HG03175 (cell line): ENCODE results near the gene DKC1.
A peak's percentile ranks its signal among the peaks of the same experiment; 100 is the strongest.

ENCODE experiments used
- ATAC-seq: cut with Tn5 transposase; IDR thresholded peaks from one replicate; pipeline ENCODE4 v1.9.1; 2021; ENCODE audit warnings: mild to moderate bottlenecking, moderate library complexity; ENCODE audit not compliant: unreplicated experiment

DKC1 gene

DNA sequence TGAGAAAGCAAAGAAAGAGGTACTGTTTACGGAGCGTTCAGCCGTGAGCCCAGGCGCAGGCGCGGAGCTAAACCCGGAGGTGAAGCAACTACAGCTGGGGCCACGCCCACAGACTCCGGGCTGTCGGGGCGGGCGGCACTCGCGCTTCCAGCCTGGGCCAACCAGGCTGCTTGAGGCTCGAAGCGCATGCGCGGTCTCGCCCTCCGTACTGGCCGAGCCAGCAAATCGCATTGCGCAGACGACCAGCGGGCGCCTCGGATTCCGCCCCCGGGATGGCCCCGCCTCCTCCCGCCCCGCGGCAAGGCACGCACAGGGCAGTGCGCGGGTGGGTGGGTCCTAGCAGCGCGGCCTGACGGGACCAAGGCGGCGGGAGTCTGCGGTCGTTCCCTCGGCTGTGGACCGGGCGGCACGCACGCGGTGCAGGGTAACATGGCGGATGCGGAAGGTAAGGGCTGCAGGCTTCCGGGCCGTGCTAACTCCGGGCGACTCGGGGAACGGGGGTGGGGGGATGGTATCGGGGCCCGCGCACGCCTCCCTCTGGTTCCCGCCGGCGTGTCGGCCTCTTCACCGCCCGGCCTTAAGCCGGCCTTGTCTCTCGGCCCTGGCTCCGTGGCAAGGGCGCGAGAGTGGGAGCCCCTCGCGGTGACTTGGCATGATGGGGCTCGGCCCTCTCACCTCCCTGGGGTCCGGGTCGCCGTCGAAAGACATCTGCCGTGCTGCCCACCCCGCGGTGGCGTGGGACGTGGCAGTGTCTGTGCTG, at the start of gene DKC1:
Gene DKC1, plus strand, starts transcription at position 328 of the 760 bp plus-strand sequence. Its CDS starts 102 bp downstream, at position 430.
- ATAC-seq = peak; percentile 85

DNA sequence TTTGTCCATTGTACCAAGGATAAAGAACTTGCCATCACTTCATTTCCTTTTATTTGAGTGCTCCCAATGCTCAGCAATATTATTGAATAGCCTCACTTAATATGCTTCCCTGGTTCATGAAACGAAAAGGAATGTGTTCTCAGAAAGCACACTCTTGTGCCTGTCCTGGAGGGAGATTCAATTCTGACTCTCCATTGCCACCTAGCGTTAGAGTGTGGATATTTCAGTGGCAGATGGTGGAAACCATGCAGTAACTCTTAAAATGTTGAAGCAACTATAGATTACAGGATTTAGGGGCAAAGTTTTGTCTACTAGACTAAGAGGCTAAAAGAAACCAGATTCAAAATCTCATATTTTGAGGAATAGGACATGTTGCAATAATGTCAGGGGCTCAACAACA, 47.7 kb upstream of the DKC1 start:
- ATAC-seq = peak; percentile 49

DNA sequence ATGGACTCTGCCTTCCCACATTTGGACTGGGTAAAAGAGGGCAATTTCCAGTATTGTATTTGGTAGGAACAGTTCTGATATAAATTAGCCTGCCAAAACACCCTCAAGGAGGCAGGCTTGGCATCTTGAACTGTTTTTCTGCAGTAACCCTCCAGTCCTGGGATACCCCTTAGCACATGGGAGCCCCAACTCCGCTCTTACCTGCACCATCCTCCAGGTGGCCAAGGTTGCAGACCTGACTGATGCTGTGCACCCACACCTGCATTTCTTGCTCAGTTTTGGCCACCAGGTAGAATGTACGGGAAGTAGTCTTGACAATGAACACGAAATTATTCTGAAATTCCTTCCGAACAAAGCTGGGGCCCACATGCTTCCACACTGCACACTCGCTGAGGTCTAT, 46.8 kb upstream of the DKC1 start:
- no peak for ATAC-seq

DNA sequence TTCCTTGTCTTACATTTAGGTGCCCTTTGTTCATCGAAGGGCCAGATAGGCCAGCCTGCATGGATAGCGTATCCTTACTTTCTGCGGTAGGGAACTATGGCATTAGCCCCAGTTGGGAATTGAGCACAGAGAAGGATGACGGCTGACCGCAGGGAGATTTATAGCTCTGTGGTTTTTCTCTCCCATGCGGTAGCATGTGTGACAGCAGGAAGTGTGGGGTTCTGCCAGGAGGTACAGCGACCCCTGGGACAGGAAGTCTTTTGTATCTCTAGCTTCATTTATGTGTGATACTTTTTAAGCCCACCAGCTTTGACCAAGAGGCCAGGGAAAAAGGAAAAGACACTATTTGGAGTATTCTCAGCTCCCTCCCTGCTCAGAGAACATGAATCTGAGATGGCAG, 44.8 kb upstream of the DKC1 start:
- no peak for ATAC-seq

DNA sequence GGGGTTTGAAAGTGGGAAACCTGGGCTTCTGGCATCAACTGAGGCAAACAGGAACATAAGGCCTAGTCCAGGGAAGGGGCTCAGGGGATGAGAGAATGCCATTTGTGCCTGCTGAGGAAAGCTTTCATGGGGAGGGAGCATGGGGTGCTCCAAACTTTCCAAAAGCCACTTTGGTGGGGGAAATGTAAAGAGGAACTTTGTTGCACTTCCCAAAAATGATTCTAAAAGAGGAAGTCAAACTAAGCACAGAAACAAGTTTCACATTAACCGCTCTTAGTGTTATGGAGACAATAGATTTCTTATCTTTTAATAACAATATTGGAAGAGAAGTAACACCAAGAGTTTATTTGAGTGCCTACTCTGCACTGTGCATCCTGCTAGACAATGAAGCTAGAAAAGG, 44.0 kb upstream of the DKC1 start:
- no peak for ATAC-seq

DNA sequence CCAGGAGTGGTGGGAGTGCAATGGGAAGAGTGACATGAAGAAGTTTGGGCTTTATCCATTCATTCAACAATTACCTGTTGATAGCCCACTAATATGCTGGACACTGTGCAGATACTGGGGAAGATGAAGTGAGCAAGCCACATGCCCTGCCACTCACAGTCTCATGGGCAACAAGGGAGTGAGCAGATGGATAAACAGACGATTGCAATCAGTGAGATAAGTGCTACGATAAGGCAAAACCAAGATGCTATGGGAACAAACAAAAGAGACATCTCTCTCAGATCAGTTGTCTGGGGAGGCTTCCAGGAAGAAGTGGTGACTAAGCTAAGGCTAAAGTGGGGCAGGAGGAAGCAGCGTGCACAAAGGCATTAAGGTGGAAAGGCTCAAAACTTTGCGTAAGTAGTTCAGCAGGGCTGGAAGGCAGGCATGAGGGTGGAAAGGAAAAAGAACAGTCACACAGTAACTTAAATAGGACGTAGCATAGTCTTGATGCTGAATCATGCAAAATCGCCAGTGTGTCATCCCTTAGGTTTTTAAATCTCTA, 43.5 kb upstream of the DKC1 start:
- ATAC-seq = no peak

DNA sequence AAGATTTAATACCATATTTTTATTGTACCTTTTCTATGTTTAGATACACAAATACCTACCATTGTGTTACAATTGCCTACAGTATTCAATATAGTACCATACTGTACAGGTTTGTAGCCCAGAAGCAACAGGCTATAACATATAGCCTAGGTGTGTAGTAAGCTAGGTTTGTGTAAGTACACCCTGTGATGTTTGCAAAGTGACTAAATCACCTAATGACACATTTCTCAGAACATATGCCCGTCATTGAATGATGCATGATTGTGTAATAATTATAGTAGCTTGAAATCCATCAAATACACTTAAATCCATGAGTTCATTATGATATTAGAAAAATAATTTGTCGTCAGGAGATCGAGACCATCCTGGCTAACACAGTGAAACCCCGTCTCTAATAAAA, 42.6 kb upstream of the DKC1 start:
- ATAC-seq = no peak

DNA sequence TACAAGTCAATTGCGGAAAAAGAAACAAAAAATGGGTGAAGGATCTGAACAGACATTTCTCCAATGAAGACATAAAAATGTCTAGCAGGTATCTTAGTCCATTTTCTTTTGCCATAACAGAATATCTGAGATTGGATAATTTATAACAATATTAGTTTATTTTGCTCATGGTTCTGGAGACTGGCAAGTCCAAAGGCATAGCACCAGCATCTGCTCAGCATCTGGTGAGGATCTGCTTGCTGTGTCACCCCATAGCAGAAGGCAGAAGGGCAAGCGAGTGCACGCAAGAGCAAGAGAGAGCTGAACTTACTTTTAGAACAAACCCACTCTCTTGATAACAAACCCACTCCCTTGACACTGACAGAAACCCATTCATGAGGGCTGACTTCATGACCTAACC, 41.5 kb upstream of the DKC1 start:
- no peak for ATAC-seq

DNA sequence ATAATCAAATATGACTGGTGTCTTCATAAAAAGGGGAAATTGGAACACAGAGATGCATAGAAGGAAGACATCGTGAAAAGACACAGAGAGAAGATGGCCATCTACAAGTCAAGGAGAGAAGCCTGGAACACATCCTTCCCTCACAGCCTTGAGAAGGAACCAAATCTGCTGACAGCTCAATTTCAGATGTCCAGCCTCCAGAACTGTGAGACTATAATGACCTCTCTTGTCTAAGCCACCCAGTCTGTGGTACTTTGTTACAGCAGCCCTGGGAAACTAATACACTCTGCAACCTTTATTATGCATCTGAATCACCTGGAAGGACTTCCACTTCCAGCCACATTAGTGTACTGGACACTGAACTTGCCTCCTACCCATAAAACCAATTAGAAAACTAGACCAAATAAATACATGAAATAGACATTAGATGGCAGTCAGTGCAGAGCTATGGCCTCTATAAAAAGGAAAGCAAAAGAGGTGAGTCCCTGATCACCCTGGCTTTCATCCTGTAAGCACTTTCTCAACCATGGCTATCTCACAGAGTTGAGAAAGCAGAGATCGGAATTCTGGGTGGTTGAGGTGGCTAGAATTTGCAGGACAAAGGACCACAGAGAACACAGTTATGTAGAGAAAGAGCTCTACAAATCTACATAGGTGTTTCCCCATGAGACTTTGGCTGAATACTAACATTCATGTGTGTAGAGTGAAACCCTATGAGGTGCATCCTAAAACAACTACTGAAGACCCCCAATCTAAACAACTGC, 37.5 kb upstream of the DKC1 start:
- ATAC-seq = no peak

DNA sequence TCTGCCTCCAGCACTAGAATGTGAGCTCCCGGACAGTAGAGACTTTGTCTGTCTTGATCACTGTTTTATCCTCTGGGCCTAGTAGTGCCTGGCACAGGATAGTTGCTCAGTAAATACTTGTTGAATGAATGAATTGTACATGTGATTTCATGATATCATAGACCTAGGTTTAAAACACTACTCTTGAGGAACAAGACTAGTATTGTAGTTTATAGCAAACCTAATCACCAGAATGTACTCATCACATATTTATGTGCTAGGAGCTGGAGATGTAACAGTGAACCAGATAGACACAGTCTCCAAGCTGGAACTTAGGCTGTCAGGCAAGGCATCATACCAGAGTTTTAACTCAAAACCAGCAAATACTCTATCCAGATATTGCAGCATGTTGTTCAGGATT, 35.2 kb upstream of the DKC1 start:
- no peak for ATAC-seq

DNA sequence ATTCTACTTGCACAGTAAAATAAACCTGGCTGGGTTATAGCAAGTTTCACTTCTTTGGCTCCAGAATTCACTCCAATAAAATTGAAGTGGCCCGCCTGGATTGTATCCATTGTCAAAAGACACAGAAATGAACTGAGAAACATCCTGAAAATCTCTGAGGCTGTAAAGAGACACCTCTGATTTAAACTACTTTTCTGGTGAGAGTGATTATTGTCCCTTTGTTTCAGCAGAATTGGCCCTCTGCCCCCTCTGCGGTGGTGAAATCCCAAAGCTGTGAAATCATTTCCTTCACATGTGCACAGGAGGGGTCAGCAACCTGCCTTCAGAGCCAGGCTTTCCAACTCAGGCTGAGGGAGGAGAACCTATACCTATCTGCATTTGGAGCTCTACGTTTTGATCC, 34.8 kb upstream of the DKC1 start:
- no peak for ATAC-seq

DNA sequence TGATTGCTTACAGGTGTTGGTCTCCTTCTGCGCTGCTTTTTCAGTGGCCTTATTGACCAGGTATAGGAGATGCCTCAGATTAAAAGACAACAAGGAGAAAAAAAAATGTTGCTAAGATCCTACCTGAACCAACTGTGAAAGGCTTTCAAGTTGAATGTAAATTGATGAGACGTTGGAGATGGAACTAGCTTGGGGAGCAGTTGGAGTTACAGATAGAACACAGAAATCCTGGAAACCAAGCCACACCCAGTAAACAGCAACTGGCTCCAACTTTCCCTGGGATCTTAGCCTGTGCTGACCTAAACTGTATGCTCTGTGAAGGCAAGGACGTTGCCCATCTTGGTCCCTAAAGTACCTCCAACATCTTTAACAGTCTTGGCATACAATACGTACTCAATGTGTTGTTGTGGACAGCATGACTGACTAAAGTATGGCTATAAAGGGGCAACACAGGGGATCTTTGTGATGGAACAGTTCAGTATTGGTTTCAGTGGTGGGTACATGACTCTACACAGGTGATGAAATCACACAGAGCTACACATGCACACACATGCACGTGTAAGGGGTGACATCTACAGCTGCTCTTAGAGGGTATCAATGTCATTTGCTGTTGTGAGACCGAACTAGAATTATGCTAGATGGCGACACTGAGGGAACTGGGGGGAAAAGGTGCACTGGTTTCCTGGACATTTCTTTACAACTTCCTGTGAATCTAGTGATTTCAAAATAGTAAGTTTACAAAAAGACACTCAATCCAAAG, 34.1 kb upstream of the DKC1 start:
- ATAC-seq = no peak

DNA sequence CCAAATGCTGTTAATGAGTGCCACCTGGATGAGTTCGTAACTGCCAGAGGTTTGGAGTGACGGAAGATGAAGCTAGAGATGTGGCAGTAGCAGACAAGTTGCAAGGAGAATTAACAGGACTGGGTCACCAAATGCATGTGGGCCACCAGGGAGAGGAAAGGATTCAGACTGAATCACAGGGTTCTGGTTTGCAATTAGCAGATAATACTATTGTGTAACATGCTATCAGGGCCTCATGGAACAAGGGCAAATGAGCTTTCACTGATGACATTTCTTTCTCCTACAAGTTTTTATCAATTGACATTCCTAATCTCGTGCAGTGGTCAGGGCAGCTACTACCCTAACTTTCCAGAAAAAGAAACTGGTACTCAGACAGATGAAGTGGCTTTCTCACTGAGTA, 33.2 kb upstream of the DKC1 start:
- no peak for ATAC-seq

DNA sequence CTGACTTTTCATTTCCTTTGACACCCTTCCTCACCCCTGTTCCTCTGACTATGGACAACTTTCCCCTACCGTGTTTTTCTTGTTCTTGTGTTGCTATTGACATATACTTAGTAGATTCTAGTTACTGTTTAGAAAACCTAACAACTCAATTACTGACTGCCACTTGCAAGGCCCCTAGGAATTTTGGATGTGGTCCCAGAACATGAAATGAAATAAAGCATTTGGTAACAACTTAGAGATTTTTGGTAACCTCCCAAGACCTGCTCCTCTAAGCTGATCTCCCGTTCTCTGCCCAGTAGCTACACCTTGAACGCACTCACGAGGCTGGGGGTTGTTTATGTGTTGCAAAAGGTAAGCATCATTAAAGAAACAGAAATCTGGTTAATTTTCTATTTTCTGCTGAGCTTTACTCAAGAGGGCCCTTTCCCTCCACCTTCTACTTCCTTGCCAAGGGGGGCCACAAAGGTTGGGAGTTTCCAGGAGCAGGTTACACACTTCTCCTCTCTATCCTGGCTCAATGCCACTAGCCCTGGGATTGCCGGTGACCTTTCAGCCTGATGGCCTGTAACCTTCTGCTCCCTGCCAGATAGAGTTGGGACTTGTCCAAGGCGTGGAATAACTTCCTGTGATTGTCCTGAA, 32.3 kb upstream of the DKC1 start:
- no peak for ATAC-seq

DNA sequence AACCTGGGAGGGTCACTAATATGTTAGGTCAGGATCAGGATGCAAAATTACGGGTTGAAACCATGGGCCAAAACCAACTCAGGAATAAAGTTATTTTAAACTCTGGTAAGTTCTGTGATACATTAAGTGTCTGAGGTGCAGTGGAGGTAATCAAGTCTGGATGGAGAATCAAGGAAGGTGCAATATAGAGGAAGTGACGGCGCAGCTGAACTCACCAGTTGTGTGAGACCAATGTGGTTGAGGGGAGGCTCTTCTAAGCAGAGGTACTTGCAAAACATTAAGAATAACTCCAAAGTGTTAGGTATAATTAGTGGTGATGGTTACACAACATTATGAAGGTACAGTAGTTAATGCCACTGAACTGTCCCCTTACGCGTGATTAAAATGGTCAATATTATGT, 31.5 kb upstream of the DKC1 start:
- ATAC-seq = no peak

DNA sequence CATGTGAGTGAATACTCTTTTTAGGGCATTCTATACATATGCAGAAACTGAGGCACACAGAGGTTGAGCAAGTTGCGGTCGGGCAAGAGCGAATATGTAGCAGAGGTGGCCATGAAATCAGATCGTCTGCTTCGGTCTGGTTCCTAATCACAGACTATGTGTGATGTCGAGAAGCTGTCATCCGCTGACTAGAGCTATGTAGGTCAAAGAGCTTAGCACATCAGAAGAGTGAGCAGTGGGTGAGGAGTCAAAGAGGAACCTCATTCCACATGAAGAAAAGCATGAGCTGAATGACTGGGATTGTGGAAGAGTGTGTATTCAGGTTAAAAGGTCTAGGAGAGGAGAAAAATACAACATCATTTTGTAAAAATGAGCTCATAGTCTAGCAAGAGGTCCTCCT, 30.8 kb upstream of the DKC1 start:
- no peak for ATAC-seq

DNA sequence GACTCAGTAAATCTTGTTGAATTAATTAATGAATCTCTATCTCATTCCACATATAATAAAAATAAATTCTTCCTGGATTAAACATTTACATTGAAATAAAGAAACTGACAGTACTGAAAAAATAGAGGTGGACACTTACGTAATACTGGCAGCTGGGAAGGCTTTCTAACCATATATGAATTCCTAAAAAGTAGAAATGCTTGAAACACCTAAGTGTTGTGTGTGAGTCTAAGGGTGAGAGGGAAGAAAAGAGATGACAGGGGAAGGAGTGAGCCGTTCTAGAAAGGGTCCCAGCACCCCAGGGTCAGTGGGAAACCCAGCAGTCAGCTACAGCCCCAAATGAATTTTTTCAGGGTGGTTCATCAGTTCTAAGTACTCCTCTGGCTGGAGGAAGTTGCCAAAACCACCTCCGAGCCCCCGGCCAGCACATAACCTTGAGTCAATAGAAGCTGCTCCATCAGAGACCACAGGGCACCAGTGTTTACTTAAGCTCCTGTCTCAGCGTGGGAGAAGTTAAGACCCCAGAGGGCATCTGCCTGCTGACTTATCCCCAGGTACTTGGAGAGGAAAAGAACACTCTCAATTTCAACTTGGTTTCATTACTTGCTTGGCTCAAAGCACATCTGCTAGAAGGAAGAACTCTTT, 30.1 kb upstream of the DKC1 start:
- ATAC-seq = no peak

DNA sequence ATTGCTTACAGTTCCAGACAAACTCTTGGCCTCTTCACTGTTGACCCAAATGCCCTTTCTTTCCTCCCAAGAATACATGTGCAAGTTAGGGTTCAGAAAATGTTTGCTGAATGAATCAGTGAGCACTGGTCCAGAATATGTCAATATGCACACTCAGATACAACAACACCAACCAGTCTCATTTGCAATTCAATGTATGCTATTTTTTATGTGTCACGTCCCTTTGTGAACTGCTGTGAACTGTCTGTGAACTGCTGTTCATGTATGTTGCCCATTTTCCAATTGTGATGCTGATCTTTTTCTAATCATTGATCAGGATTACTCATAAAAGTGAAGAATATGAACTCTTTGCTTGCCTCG, 29.6 kb upstream of the DKC1 start:
- ATAC-seq = no peak

DNA sequence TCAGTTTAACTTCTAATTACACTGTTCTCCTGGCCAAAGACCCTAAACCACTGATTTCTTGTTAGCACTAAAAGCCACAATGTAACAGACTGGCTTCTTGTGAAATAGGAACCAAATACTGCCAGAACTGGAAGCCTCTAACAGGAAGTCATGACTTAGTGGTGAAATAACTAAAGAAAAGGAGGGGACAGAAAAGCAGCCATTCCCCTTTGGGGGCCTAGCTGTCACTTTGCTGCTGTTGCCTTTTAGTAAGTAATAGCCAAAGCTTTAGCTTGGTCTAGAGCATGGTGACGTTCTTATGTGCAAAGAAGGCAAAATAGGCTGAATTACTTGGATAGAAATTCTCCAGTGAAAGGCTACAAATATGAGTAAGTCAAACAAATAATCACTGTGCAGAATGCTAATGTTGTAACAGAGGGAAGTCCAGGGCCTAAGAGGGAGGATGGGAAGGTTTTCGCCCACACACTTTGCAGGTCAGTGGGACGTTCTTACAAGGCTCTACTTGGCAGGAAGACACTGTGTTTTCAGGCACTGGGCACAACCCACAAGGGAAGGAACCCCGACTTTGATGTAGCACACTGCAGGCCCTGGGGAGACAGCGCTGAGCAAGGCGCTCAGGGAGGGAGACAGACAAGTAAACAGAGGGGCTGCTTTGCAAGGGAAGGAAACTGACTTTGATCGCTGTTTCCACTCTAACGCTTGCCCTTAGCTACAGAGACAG, 28.4 kb upstream of the DKC1 start:
- ATAC-seq = no peak
